ENCODE data around the gene GGT6.
A peak's percentile ranks its signal among the peaks of the same experiment; 100 is the strongest.

The GGT6 gene

GRCh38 chr17:4540687-4541327 lies 19.6 kb downstream of the GGT6 start:
- no peak overlapping the region for H3K4me3 ChIP-seq (ENCODE audit: low read depth in 1 of 2, low read length in 2 of 2)

GRCh38 chr17:4540224-4540651 lies 20.1 kb downstream of the GGT6 start:
- H2AFZ ChIP-seq (ENCODE audit: low read depth, low read length) = no peak overlapping the region
- TF ChIP-seq CTCF (IDR thresholded peaks at IDR 0.05; ENCODE audit: borderline replicate concordance, extremely low read depth, low read length, poor library complexity, severe bottlenecking) (peak; percentile 22), EZH2 (IDR thresholded peaks at IDR 0.05; ENCODE audit: borderline replicate concordance, low read depth, low read length, severe bottlenecking) (no peak)
- no peaks in the 10 kb centered on the region for H3K9me3 ChIP-seq (ENCODE audit: insufficient read depth, low read length, severe bottlenecking)
- no peaks in the 10 kb centered on the region for H3K79me2 ChIP-seq (ENCODE audit: insufficient read depth, low read length)
- no peak overlapping the region for H3K4me2 ChIP-seq (ENCODE audit: insufficient read depth, low read length)
- peaks cover 73% of the 10 kb centered on the region for H3K36me3 ChIP-seq (ENCODE audit: insufficient read depth, low read length)
- H3K4me3 ChIP-seq (ENCODE audit: low read depth in 1 of 2, low read length in 2 of 2) = no peak overlapping the region
- ATAC-seq (ENCODE audit: insufficient read depth, low read depth) (no peak), DNase-seq (no peak)
- no peak overlapping the region for H3K9ac ChIP-seq (ENCODE audit: low read depth, low read length)
- no peaks in the 10 kb centered on the region for H3K27me3 ChIP-seq (ENCODE audit: insufficient read depth, low read length, poor library complexity)
- H4K20me1 ChIP-seq (ENCODE audit: insufficient read depth, low read length) = peaks cover 40% of the 10 kb centered on the region
- H3K4me1 ChIP-seq (ENCODE audit: insufficient read depth, low read length) = no peaks in the 10 kb centered on the region
- no peak overlapping the region for H3K27ac ChIP-seq (ENCODE audit: low read length)

More at GRCh38 chr17:4540687-4541327, 19.6 kb downstream of the GGT6 start:
- peaks cover 78% of the 10 kb centered on the region for H3K36me3 ChIP-seq (ENCODE audit: insufficient read depth, low read length)
- no peak overlapping the region for H3K27ac ChIP-seq (ENCODE audit: low read length)
- no peak for ATAC-seq (ENCODE audit: insufficient read depth, low read depth)
- H3K9me3 ChIP-seq (ENCODE audit: insufficient read depth, low read length, severe bottlenecking) = no peaks in the 10 kb centered on the region
- no peaks in the 10 kb centered on the region for H3K27me3 ChIP-seq (ENCODE audit: insufficient read depth, low read length, poor library complexity)
- DNase-seq = no peak
- H3K4me2 ChIP-seq (ENCODE audit: insufficient read depth, low read length) = no peak overlapping the region
- no peak for TF ChIP-seq EZH2 (IDR thresholded peaks at IDR 0.05; ENCODE audit: borderline replicate concordance, low read depth, low read length, severe bottlenecking)
- TF ChIP-seq CTCF (IDR thresholded peaks at IDR 0.05; ENCODE audit: borderline replicate concordance, extremely low read depth, low read length, poor library complexity, severe bottlenecking) = no peak
- H3K4me1 ChIP-seq (ENCODE audit: insufficient read depth, low read length) = no peaks in the 10 kb centered on the region
- no peak overlapping the region for H2AFZ ChIP-seq (ENCODE audit: low read depth, low read length)
- no peaks in the 10 kb centered on the region for H3K79me2 ChIP-seq (ENCODE audit: insufficient read depth, low read length)
- peaks cover 45% of the 10 kb centered on the region for H4K20me1 ChIP-seq (ENCODE audit: insufficient read depth, low read length)
- H3K9ac ChIP-seq (ENCODE audit: low read depth, low read length) = no peak overlapping the region

GRCh38 chr17:4539576-4540223 lies 20.7 kb downstream of the GGT6 start:
- no peak overlapping the region for H3K4me2 ChIP-seq (ENCODE audit: insufficient read depth, low read length)
- H2AFZ ChIP-seq (ENCODE audit: low read depth, low read length) = no peak overlapping the region
- DNase-seq = no peak
- no peaks in the 10 kb centered on the region for H3K79me2 ChIP-seq (ENCODE audit: insufficient read depth, low read length)
- ATAC-seq (ENCODE audit: insufficient read depth, low read depth) = no peak
- H3K4me3 ChIP-seq (ENCODE audit: low read depth in 1 of 2, low read length in 2 of 2) = no peak overlapping the region
- no peak for TF ChIP-seq CTCF (IDR thresholded peaks at IDR 0.05; ENCODE audit: borderline replicate concordance, extremely low read depth, low read length, poor library complexity, severe bottlenecking)
- TF ChIP-seq EZH2 (IDR thresholded peaks at IDR 0.05; ENCODE audit: borderline replicate concordance, low read depth, low read length, severe bottlenecking) = no peak
- no peaks in the 10 kb centered on the region for H3K27me3 ChIP-seq (ENCODE audit: insufficient read depth, low read length, poor library complexity)
- no peak overlapping the region for H3K9ac ChIP-seq (ENCODE audit: low read depth, low read length)
- no peak overlapping the region for H3K27ac ChIP-seq (ENCODE audit: low read length)
- no peaks in the 10 kb centered on the region for H3K4me1 ChIP-seq (ENCODE audit: insufficient read depth, low read length)
- peaks cover 39% of the 10 kb centered on the region for H4K20me1 ChIP-seq (ENCODE audit: insufficient read depth, low read length)
- peaks cover 68% of the 10 kb centered on the region for H3K36me3 ChIP-seq (ENCODE audit: insufficient read depth, low read length)
- H3K9me3 ChIP-seq (ENCODE audit: insufficient read depth, low read length, severe bottlenecking) = no peaks in the 10 kb centered on the region

Measured in DND-41 (cell line).